Pons (tissue), 1 donor: ENCODE results near the gene DTX2.
"Not testable (repeated sequence)": the region's sequence is repeated elsewhere in the genome, so short reads cannot be mapped to it uniquely, and the experiment has no call there.

Source experiments
- DNase-seq: peaks from one replicate; pipeline ENCODE4 v3.0.0-alpha.2; 2016; ENCODE audit warnings: low spot score

The DTX2 gene

DNA sequence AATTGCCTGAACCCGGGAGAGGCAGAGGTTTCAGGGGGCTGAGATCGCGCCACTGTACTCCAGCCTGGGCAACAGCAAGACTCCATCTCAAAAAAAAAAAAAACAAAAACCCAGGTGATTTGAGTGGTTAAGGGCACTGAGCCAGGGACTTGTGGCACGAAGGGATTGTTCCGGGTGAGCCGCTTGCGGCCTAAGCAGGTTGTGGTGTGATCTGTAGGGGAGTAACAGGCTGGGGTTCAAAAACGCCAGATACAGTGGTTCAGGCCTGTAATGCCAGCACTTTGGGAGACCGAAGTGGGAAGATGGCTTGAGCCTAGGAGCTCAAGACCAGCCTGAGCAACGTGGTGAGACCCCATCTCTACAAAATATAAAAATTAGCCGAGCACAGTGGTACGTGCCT, 17.7 kb upstream of the DTX2 start:
- not testable (repeated sequence) for DNase-seq

DNA sequence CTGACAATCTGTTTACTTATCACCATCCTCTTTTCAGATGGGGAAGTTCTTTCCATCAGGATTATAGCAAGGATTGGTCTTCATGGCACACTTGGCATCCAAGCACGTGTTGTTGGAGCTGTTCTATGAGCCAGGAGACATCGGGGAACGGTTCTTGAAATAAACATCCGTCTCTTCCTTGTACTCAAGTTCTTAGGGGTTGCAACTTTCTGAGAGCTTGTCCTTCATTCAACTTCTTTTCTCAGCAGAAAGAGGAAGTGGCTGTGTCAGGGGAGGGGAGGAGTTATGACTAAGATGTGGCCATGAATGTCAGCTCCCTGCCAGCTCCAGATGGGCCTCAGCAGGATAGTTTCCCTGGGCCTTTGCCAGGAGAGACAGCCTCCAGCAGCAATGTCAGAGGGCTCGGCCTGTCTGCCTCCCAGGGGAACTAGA, 15.9 kb upstream of the DTX2 start:
- peak; percentile 52 for DNase-seq

DNA sequence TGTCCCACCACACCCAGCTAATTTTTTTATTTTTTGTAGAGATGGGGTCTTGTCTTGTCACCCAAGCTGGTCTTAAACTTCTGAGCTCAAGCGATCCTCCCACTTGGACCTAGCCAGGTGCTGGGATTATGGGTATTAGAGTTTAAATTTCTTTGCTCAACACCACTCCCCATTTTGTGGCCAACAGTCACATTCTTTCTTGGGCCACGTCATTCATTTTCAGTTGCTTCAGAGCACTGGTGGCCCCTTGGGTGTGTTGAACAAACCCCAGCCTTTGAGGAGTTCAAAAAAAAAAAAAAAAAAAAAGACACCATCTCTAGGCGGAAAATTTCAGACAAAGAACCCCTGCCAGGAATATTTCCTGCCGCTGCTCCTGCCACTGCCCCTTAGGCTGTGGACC, 4.5 kb upstream of the DTX2 start:
- DNase-seq, result not testable (repeated sequence)

DNA sequence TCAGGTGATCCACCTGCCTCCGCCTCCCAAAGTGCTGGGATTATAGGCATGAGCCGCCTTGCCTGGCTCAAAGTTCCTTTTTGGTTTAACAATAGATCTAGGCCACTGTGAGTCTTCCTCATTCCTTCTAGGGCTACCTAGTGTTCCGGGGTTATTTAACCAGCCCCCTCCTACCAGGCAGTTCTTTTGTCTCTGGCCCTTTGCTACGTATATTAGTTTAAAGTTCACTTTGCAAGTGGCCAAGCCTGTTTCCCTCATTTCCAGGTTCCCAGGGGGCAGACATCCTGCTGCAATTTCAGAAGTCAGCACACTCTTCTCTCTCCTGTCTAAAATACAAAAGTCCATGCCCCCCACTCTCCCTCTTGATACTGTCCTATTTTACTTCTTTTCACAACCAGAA, 3.0 kb upstream of the DTX2 start:
- DNase-seq, result not testable (repeated sequence)

DNA sequence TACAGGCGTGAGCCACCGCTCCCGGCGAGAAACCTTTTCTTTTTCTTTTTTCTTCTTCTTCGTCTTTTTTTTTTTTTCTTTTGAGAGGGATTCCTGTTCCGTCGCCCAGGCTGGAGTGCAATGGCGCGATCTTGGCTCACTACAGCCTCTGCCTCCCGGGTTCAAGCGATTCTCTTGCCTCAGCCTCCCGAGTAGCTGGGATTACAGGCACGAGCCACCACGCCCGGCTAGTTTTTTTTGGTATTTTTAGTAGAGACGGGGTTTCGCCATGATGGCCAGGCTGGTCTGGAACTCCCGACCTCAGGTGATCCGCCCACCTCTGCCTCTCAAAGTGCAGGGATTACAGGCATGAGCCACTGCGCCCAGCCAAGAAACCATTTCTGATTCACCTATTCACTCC, 742 bp upstream of the DTX2 start:
- DNase-seq, result not testable (repeated sequence)

DNA sequence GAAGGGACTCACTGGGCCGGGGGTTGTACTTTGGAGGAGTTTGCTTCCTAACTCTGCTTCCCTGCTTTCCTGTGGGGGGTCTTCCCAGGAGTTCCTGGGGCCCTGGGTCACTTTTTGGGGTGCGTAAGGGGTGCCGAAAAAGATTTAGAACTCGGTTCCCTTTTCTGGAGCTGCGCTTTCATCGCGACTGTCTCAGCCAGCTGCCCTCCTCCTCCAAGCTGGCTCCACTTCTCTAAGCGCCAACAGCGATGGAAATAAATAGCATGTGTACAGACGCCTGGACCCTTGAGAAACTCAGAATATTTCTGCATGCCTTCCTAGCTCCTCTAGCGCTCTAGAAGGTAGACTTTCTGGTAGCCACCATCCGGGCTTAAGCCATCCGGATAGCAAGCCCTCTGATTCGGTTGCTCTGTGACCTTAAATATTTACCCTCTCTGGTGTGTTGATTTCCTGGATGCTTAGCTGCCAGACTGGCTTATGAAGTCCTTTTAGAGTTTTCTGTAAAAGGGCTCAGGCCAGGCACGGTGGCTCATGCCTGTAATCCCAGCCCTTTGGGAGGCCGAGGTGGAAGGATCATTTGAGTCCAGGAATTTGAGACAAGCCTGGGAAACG, 868 bp downstream of the DTX2 start:
- DNase-seq, result not testable (repeated sequence)

DNA sequence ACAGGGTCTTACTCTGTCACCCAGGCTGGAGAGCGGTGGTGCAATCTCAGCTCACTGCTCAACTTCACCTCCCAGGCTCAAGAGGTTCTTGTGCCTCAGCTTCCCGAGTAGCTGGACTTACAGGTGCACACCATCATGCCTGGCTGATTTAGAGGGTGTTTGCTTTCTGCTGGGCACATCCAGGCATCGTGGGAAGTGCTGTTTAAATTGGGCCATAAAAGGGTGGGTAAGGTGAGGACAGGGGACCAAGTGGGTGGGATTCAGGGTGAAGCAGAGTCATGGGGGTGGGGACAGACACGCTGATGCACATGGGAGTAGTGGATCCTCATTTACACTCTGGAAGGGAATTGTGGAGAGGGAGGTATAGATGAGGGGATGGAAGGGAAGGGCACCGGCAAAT, 3.5 kb downstream of the DTX2 start:
- not testable (repeated sequence) for DNase-seq

DNA sequence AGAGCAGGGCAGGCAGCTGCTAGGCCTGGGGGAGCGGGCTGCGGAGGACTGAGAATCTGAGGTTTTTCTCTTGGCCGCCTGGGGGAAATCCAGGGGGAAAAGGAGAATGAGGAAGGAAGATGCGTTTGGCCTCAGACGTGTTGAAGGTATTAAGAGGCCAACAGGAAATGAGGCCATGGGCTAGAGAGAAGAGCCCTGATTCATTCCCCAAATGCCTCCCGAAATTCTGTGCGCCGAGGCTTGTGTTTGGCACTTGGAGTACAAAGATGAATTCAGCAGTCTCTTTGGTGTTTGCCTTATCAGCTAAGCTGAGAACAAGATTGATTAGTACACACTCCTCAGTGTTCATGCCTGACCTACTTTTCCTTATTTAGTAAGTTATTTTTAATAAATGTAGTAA, 4.4 kb downstream of the DTX2 start:
- not testable (repeated sequence) for DNase-seq

DNA sequence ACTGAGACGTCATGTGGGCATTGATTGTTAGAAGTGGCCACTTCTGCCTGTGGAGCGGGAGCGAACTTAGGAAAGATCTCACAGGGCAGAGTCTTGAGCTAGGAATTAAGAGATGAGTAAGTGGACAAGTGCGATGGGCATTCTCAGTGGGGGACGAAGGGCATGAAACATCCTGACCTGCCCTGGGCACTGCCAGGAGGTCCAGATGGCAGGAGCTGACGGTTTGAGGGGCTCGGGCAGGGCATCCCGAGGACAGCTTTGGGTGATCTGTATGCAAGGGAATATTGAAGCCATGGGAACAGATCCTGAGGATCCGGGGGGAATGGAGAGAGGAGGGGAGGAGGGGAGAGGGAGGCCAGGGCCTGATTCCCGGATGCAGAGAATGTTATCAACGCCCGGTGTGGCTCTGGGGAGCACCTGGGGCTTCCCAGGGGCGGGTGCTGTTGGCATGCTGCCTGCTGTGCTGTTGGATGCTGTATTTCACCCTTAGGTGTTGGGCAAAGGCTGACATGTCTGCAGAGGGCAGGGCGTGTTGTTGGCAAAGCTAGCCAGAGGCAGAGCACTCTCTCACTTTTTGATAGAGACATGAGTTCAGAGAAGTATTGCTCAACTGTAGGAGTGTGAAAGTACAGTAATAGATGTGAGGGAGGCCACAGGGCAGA, 6.4 kb downstream of the DTX2 start:
- not testable (repeated sequence) for DNase-seq

DNA sequence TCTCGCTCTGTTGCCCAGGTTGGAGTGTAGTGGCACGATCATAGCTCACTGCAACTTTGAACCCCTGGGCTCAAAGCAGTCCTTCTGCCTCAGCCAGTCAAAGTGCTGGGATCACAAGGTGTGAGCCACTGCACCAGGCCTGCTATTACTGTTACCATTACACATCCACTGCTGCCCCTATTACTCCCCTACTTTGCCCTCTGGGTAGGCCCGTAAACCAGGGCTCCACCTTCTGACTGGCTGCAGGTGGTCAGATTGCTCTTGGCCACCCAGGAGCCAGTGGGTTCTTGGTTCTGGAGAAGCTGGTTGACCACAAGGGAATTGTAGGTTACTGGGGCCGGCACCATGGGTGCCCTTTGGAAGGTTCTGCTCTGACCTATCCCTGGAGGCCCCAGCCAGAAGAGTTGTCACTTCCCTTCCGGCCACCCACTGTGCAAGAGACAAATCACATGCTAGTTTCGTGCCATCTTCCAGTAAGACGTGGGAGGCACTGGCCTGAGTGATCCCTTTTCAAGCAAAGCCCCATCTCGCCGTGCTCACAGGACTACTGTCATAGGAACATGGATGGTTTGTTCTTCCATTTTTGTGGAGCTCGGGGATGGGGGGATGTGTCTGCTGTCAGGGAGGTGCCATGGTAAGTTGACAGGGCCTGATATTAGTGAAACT, 10.2 kb downstream of the DTX2 start:
- peak; percentile 4 for DNase-seq

DNA sequence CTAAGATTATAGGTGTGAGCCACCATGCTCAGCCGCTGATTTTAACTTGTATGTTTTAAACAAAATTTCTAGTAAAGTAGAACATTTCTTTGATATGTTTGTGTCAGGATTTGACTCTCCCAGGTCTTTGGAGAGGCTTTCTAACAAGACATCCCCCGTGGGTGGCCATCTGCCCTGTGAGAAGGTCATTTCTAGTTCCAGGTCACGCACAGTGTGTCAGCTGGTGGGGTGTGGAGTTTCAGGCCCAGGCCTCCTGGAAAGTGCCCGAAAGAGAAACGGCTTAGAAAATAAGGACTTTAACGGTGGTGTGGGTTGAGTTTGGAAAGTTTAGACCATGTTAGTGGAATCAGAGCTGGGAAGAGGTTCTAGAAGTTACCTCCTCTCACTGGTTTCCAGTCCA, 11.6 kb downstream of the DTX2 start:
- not testable (repeated sequence) for DNase-seq

DNA sequence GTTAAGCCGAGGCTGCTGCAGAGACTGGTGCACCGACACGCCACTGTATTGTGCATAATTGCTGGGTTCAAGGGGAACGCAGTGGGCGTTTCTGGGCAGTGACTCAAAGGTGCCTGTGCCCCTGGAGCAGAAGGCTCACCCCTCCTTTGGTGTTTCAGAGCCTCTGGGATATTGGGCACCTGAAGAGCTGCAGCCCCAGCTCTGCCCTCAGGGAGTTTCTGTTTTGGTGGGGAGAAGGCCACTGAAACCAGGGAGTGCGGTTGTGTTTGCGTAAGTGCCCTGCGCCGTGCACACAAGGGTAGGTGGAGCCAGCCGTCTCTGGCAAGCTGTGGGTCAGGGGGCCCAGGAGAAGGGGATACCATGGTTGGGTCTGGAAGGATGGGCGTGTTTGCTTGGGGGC, 14.8 kb downstream of the DTX2 start:
- not testable (repeated sequence) for DNase-seq

DNA sequence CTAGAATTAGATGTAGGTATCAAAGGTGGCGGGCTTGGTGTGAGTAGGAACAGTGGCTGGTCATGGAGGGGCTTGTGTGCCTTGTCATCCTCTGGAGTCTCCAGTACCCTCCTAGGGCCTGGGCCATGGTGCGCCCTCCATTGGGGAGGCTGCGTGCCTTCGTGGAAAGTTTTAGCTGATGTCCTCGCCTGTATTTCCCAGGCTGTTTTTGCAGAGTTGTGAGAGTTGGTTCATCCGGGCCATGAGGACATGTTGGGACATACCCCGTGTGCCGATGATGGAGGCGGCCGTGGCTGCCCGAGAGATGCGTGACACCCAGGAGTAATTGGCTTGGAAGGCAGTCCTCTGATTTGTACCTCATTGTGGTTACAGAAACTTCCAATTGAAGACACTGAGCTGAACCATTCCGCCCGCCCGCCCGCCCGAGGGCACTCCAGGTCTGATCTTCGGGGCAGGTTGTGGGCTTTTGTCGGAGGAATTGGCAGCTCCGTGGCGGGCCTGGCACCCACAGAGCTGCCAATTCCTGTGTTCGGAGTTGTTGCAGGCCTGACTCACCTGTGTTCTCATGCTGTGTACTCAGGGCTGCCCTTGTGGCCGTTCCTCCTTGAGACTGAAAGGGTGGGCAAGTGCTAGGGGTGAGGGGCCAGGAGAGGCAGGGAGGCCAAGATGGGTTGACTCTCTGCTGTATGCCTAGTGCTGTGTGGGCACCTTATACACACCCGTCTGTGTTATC, 15.4 kb downstream of the DTX2 start:
- not testable (repeated sequence) for DNase-seq

DNA sequence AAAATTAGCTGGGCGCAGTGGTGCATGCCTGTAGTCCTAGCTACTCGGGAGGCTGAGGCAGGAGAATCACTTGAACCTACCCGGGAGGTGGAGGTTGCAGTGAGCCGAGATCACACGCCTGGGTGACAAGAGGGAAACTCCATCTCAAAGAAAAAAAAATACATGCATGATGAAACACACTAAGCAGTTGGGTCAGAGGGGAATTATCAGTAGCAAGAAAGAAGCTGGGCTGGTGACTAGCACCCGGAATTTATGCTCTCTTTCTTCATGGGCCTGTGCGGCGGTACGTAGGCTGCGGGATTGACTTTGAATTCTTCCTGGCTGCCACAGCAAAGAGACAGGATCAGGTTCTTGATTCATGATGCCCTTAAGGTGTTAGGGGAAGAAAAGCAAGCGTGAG, 18.1 kb downstream of the DTX2 start:
- DNase-seq, result not testable (repeated sequence)

DNA sequence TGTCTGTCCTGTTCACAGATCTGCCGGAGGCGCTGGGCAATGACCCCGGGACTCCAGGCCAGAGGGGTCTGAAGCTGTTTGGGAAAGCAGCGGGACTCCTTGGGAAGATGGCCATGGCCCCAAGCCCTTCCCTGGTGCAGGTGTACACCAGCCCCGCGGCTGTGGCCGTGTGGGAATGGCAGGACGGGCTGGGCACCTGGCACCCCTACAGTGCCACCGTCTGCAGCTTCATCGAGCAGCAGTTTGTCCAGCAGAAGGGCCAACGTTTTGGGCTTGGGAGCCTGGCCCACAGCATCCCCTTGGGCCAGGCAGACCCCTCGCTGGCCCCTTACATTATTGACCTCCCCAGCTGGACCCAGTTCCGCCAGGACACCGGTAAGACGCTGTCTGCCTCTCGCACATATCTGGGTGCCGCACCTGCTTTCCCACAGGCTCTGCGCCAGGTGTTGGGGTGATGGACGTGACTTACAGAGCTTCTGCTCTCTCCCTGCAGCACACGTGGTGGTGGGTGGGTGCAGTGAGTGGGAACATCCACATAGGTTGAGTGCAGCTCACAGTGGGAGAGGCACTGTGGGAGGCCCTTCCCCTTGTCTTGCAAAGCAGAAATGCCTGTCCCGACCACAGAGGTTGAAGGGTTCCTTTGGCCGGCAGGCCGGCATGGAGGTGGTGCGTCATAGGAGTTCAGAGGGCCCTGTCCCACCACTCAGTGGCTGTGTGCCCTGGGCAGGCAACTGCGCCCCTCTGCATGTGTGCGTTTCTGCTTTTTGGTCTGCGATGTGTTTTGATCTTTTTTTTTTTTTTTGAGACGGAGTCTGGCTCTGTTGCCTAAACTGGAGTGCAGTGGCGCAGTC, 19.1 kb downstream of the DTX2 start:
- DNase-seq, result not testable (repeated sequence)

DNA sequence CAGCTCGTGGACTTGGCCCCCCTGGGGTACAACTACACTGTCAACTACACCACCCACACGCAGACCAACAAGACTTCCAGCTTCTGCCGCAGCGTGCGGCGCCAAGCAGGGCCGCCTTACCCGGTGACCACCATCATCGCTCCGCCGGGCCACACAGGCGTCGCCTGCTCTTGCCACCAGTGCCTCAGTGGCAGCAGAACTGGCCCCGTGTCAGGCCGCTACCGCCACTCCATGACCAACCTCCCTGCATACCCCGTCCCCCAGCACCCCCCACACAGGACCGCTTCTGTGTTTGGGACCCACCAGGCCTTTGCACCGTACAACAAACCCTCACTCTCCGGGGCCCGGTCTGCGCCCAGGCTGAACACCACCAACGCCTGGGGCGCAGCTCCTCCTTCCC, 21.2 kb downstream of the DTX2 start:
- DNase-seq, result not testable (repeated sequence)

DNA sequence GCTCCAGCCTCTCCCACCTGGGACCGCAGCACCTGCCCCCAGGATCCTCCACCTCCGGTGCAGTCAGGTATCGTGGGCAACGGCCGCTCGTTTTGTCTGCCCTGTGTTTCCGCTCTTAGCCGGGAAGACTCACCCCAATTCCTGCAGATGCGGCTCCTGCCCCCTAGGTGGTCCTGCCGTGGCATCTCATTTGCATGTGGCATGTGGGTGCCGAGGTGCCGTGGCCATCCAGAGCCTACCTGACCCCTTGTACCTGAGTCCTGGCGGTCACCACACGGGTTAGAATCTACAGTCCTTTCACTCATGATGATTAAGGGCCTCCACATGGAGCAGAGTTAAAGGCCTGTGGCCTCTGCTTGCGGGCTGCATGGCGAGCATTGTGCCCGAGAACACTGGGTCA, 21.6 kb downstream of the DTX2 start:
- DNase-seq, result not testable (repeated sequence)

DNA sequence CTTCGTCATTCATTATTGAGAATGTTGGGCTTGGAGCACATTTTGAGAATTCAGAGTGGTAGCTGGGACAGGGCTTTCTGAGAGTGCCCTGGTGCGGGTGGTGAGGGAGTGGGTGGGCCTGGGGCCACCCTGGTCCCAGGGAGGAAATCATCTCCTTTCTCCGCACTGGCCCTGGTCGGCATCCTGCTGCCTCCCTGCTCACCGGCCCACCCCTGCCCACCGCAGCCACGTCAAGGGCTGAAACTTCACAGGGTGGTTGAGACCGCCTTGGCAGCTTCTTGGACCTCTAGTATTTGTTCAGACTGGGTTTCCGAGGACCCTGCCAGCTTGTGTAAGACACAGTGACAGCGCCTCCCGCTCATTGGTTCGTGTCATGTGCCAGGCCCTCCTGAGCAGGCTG, 22.9 kb downstream of the DTX2 start:
- DNase-seq, result not testable (repeated sequence)

DNA sequence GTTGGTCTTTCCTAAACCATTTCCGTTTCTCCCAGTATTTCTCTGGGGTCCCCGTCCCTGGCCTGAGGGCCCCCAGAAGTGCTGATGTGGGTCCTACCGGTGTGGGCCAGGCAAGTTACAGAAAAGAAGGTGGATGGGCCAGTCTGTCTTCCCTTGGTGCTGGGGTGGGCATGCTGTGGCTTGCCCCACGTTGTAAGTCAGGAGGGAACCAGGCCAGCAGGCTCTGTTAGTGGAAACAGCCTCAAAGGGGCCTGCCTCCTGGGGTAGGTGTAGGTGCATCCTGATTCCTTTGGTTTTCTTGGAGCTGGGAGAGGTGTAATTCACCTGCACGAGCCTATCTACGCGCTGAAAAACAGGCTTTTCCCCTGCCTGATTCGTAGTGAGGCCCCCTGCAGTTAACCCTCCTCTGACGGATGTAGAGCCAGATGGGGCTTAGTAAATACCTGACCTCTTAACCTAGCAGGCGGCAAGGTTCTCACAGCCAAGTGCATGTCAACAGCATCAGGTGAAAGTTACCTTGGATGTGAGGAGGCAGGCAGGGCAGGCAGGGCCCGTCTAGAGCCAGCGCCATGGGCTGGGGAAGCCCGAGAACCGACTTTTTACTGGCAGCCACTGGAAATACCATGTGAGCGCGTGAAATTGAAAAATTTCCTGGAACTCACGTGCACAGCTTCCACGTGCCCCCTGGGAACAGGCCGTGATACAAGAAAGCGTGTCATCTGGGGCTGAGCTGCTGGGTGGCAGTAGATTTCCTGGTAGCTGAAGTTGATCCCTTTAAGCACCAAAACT, 24.5 kb downstream of the DTX2 start:
- not testable (repeated sequence) for DNase-seq

DNA sequence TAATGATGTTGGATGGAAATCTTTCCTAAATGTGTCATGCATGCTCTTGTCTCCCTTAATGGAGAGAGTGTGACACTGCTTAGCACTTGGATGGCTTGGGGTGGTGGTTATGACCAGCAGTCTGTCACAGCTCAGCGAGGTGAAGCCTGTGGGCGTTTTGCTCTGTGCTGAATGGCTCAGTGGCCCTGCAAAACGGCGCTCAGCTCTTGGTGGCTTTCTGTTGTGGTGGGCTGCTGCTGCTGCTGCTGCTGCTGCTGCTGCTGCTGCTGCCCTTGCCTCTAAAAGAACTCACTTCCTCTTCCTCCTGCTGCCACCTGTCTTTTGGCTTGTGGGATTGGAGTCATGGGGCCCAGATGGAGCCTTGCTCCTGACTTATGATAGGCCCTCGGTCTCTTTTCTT, 25.1 kb downstream of the DTX2 start:
- DNase-seq, result not testable (repeated sequence)

DNA sequence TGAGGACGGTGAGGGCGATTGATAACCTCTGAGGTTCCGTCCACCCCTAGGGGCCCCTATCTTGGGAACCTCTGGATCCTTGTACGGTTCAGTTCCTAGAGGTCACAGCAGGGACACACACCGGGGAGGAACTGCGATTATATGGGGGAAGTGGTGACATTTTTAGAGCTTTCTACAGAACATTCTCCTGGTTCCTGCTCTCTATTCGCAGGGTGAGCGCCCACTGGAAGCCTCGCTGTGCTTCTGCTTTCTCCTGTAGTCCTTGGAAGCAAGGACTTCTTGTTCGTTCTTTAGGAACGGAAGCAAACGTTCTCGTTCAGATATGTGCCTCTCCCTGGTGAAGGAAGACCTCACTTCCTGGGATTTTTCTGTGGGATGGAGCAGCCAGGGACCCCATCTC, 26.5 kb downstream of the DTX2 start:
- not testable (repeated sequence) for DNase-seq
